Tibial nerve (tissue), 4 donors: ENCODE measurements around the gene ASAP3. TPM values are rescaled to one million over a fixed set of nuclear protein-coding genes. Genes with fewer than 3 reads are reported as not detected.

Experiments used
- DNase-seq, 2 donors: peaks; one replicate each; pipeline ENCODE4 v3.0.0-alpha.2; 2019; ENCODE audit warnings: low spot score in 2 of 2
- H3K27ac ChIP-seq, 4 donors: fragments of 200-600 bp; sonication (generic) in 3 of 4; one replicate each; pipeline ENCODE4 v1.5.1; 2017 to 2019; ENCODE audit warnings: mild to moderate bottlenecking in 1 of 4
- H3K27me3 ChIP-seq, 2 donors: fragments of 200-600 bp; sonication (generic) in 1 of 2; one replicate each; pipeline versions ENCODE4 v1.5.1 to v1.6.0; 2017 to 2019
- H3K36me3 ChIP-seq, 3 donors: fragments of 200-600 bp; sonication (generic); one replicate each; pipeline ENCODE4 v1.5.1; 2018 to 2019
- H3K4me1 ChIP-seq, 4 donors: fragments of 200-600 bp; sonication (generic) in 3 of 4; one replicate each; pipeline ENCODE4 v1.5.1; 2017 to 2019
- H3K4me3 ChIP-seq, 4 donors: fragments of 200-600 bp; sonication (generic) in 3 of 4; one replicate each; pipeline ENCODE4 v1.5.1; 2017 to 2019; ENCODE audit warnings: mild to moderate bottlenecking in 1 of 4, moderate library complexity in 1 of 4
- H3K9me3 ChIP-seq, 4 donors: fragments of 200-600 bp; sonication (generic) in 3 of 4; one replicate each; pipeline ENCODE4 v1.5.1; 2017 to 2019
- EP300 ChIP-seq, 2 donors: sonication (generic); formaldehyde crosslinking; IDR thresholded peaks; one replicate each; pipeline ENCODE4 v1.6.1; 2017; ENCODE audit warnings: antibody characterized with exemption in 2 of 2, mild to moderate bottlenecking in 1 of 2
- POLR2A ChIP-seq, 2 donors: fragments of 450-650 bp; IDR thresholded peaks; one replicate each; pipeline ENCODE4 v1.6.1; 2017; ENCODE audit warnings: antibody characterized with exemption in 2 of 2, mild to moderate bottlenecking in 2 of 2, moderate library complexity in 2 of 2
- WGBS, 2 donors: methylation state at CpG; one replicate each; pipeline ENCODE4 v1.1.5; 2018; 5-methylcytosine and 5-hydroxymethylcytosine counted together
- total RNA-seq, 4 donors: library from RNA; depleted of rRNA; stranded (reverse); fragments of >200 nt; gene quantifications; one replicate each; pipeline ENCODE4 v1.1.0, GENCODE V29; 2016
- TF ChIP-seq, protein P1 (sequence below), 5 experiments: fragments of 200-600 bp in 3 of 5; fragments of 450-650 bp in 2 of 5; sonication (generic) in 3 of 5; IDR thresholded peaks; one replicate each; pipeline ENCODE4 v1.5.1; 2016 to 2019; ENCODE audit warnings: antibody characterized with exemption in 5 of 5, mild to moderate bottlenecking in 3 of 5, moderate library complexity in 2 of 5

The ASAP3 gene
- total RNA-seq, 4 donors from 2014 or later = 79.8 to 140 (median 117) TPM

DNA sequence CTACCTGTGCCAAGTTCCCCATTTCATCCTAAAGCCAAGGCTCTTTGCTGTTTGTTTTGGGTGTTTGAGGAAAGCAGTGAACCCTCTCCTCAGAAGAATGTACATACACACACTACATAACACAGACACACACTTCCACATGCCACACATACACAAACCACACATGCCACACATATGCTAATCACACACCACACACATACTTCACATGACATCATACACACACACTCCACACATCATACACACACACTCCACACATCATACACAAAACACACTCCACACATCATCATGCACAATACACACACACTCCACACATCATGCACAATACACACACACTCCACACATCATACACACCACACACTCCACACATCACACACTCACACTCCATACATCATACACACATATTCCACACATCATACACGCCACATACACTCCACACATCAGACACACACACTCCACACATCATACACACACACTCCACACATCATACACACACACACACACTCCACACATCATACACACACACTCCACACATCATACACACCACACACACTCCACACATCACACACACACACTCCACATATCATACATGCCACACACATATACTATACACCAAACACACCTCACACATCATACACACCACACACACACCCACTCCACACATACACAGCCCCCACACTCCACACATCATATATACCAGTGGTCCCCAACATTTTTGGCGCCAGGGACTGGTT is 91.7 kb downstream of the ASAP3 start:
- Histone ChIP-seq H3K27me3 (no peaks in the 10 kb centered on the region), H3K4me1 (peaks cover 0 to 29% (median 14%) of the 10 kb centered on the region in 4 donors), H3K27ac (no peak overlapping the region), H3K4me3 (no peak overlapping the region), H3K36me3 (peaks cover 0 to 14% (median 0%) of the 10 kb centered on the region in 3 donors), H3K9me3 (no peaks in the 10 kb centered on the region)
- WGBS, 2 donors = 70 to 73% methylated on average over 2 of the region's 2 CpGs
- no peak for TF ChIP-seq EP300 (IDR thresholded peaks at IDR 0.05)
- TF ChIP-seq, protein P1, sequence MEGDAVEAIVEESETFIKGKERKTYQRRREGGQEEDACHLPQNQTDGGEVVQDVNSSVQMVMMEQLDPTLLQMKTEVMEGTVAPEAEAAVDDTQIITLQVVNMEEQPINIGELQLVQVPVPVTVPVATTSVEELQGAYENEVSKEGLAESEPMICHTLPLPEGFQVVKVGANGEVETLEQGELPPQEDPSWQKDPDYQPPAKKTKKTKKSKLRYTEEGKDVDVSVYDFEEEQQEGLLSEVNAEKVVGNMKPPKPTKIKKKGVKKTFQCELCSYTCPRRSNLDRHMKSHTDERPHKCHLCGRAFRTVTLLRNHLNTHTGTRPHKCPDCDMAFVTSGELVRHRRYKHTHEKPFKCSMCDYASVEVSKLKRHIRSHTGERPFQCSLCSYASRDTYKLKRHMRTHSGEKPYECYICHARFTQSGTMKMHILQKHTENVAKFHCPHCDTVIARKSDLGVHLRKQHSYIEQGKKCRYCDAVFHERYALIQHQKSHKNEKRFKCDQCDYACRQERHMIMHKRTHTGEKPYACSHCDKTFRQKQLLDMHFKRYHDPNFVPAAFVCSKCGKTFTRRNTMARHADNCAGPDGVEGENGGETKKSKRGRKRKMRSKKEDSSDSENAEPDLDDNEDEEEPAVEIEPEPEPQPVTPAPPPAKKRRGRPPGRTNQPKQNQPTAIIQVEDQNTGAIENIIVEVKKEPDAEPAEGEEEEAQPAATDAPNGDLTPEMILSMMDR (IDR thresholded peaks at IDR 0.05) = no peak
- TF ChIP-seq POLR2A (IDR thresholded peaks at IDR 0.05) = no peak
- no peak for DNase-seq

DNA sequence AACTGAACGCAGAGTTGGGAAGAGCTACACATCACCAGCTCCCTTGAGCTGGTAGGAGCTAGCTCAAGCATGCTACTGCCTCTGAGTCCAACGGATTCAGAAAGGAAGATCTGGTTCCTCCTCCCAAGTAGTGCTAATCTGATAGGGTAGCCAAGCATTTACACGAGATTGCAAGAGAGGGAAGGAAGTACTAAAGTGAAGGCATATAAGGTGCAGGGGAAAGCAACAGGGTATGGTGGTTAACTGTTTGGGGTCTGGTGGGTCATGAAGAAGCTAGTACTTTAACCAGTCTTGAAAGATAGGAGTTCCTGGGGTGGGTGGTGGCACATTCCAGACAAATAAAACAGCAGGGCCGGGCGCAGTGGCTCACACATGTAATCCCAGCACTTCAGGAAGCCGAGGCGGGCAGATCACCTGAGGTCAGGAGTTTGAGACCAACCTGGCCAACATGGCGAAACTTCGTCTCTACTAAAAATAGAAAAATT is 94.1 kb downstream of the ASAP3 start:
- Histone ChIP-seq H3K4me3 (no peak overlapping the region), H3K27ac (no peak overlapping the region), H3K9me3 (no peaks in the 10 kb centered on the region), H3K27me3 (no peaks in the 10 kb centered on the region), H3K4me1 (peaks cover 0 to 26% (median 7%) of the 10 kb centered on the region in 4 donors), H3K36me3 (peaks cover 0 to 17% (median 0%) of the 10 kb centered on the region in 3 donors)
- WGBS, 2 donors = 67 to 73% methylated on average over 9 of the region's 9 CpGs
- DNase-seq = no peak
- TF ChIP-seq, protein P1 (IDR thresholded peaks at IDR 0.05) = no peak
- TF ChIP-seq EP300 (IDR thresholded peaks at IDR 0.05) (no peak), POLR2A (IDR thresholded peaks at IDR 0.05) (no peak)

DNA sequence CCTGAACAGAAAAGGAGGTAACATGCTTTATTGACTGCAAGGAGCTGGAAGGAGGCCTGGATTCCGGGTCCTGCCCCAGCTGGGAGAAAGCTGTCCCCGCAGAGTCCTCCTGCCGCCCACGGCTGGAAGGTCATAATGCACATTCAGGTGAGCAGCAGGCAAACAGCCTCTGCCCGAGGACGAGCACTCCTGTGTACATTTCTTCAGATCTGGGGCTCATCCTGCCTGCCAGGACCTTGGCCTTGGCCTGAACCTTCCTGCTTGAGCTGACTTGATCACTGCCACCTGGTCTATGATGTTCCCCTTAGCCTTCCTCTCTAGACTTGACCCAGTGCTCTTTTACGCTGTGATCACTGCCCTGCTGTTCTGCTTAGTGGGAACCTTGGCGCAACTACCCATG is 96.5 kb downstream of the ASAP3 start:
- peaks cover 0 to 18% (median 2%) of the 10 kb centered on the region in 4 donors for H3K4me1 ChIP-seq
- H3K4me3 ChIP-seq = no peak overlapping the region
- H3K9me3 ChIP-seq = no peaks in the 10 kb centered on the region
- no peaks in the 10 kb centered on the region for H3K27me3 ChIP-seq
- WGBS, 2 donors = 85 to 88% methylated on average over 8 of the region's 8 CpGs
- no peak overlapping the region for H3K27ac ChIP-seq
- H3K36me3 ChIP-seq = peaks cover 0 to 31% (median 0%) of the 10 kb centered on the region in 3 donors
- TF ChIP-seq EP300 (IDR thresholded peaks at IDR 0.05) = no peak
- TF ChIP-seq, protein P1 (IDR thresholded peaks at IDR 0.05) = no peak
- no peak for TF ChIP-seq POLR2A (IDR thresholded peaks at IDR 0.05)
- DNase-seq = no peak

DNA sequence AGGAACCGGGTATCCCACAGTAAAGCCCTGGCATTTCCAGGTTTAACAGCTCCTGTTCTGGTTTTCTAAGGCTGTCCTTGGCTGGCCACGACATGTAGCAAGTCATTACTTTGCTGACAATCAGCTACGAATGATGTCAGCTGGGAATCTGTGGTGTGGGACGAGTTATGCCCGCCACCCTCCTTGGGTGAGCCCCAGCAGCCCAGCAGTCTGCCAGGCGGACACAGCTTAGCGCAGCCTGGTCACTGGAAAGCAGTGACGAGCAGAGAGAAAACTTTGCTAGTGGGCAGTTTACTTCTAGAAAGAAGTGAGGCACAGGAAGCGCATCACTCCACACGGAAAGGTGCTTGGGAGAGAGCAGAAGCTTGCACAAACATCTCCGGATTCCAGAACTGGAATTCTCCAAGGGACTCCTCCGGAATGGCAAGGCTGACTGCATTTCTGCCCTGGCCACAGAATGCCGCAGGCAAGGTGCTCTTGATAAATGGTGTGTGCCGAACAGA is 98.8 kb downstream of the ASAP3 start:
- Histone ChIP-seq H3K4me1 (peaks cover 0 to 20% (median 2%) of the 10 kb centered on the region in 4 donors), H3K36me3 (peaks cover 0 to 44% (median 3%) of the 10 kb centered on the region in 3 donors), H3K27me3 (no peaks in the 10 kb centered on the region), H3K9me3 (no peaks in the 10 kb centered on the region), H3K4me3 (no peak overlapping the region), H3K27ac (peak overlapping the region in 1 of 4 donors; percentile 60)
- 69 to 76% methylated on average over 14 of the region's 14 CpGs for WGBS, 2 donors
- DNase-seq = no peak
- TF ChIP-seq EP300 (IDR thresholded peaks at IDR 0.05) = no peak
- TF ChIP-seq POLR2A (IDR thresholded peaks at IDR 0.05) = no peak
- TF ChIP-seq, protein P1 (IDR thresholded peaks at IDR 0.05) = no peak
